Neural crest cell (in vitro differentiated cells): ENCODE results near the gene ZDHHC16. TPM values are rescaled to one million over a fixed set of nuclear protein-coding genes. Genes with fewer than 3 reads are reported as not detected.

ENCODE experiments used
- DNase-seq: peaks from one replicate; pipeline ENCODE4 v3.0.0; 2021; ENCODE audit warnings: low read depth, mixed read lengths, low spot score
- H3K27ac Mint-ChIP-seq: one replicate; pipeline ENCODE4 v1.8.0; 2021; ENCODE audit warnings: mild to moderate bottlenecking, mixed read lengths; ENCODE audit not compliant: unreplicated experiment
- H3K27me3 Mint-ChIP-seq: 2 replicates; pipeline ENCODE4 v1.8.0; 2021; ENCODE audit warnings: low read depth, mild to moderate bottlenecking, mixed read lengths
- H3K36me3 Mint-ChIP-seq: 2 replicates; pipeline ENCODE4 v1.8.0; 2021; ENCODE audit warnings: low read depth, mild to moderate bottlenecking, mixed read lengths
- H3K4me1 Mint-ChIP-seq: 2 replicates; pipeline ENCODE4 v1.8.0; 2021; ENCODE audit warnings: mixed read lengths
- H3K4me3 Mint-ChIP-seq: one replicate; pipeline ENCODE4 v1.8.0; 2021; ENCODE audit warnings: mild to moderate bottlenecking, mixed read lengths
- H3K9me3 Mint-ChIP-seq: 2 replicates; pipeline ENCODE4 v1.8.0; 2021; ENCODE audit warnings: mixed read lengths
- total RNA-seq: library from RNA; stranded (reverse); gene quantifications from 2 replicates; pipeline ENCODE4 v1.2.1, GENCODE V29; 2021
- TF ChIP-seq, protein P1 (sequence below): fragments of 200-600 bp; sonication (generic); conservative IDR thresholded peaks from 2 replicates; pipeline ENCODE4 v1.5.0; 2021; ENCODE audit warnings: antibody characterized with exemption, mild to moderate bottlenecking

ZDHHC16 gene
- total RNA-seq, 1 donor from 2014 or later, result 58.2 TPM

DNA sequence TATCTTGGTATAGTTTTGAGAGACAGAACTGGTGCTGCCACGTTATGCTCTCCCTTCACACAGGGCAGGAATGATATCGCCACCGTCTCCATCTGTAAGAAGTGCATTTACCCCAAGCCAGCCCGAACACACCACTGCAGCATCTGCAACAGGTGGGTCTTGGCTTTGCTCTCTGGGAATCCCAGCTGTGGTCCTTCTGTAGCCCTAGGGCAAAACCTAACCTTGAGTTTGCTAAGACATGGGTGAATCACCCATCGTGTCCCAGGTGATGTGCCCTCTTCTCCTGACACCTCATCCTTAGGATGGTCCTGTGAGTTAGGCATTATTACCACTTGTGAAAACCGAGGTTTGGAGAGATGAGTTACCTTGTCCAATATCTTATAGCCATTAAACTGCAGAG, 6.4 kb downstream of the ZDHHC16 start:
- no peaks in the 10 kb centered on the region for H3K9me3 Mint-ChIP-seq
- H3K36me3 Mint-ChIP-seq, result peaks cover 22% of the 10 kb centered on the region
- TF ChIP-seq, protein P1, sequence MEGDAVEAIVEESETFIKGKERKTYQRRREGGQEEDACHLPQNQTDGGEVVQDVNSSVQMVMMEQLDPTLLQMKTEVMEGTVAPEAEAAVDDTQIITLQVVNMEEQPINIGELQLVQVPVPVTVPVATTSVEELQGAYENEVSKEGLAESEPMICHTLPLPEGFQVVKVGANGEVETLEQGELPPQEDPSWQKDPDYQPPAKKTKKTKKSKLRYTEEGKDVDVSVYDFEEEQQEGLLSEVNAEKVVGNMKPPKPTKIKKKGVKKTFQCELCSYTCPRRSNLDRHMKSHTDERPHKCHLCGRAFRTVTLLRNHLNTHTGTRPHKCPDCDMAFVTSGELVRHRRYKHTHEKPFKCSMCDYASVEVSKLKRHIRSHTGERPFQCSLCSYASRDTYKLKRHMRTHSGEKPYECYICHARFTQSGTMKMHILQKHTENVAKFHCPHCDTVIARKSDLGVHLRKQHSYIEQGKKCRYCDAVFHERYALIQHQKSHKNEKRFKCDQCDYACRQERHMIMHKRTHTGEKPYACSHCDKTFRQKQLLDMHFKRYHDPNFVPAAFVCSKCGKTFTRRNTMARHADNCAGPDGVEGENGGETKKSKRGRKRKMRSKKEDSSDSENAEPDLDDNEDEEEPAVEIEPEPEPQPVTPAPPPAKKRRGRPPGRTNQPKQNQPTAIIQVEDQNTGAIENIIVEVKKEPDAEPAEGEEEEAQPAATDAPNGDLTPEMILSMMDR, result no peak
- no peak for DNase-seq
- peaks cover 23% of the 10 kb centered on the region for H3K4me1 Mint-ChIP-seq
- H3K4me3 Mint-ChIP-seq, result peak overlapping the region; percentile 10
- no peaks in the 10 kb centered on the region for H3K27me3 Mint-ChIP-seq
- H3K27ac Mint-ChIP-seq, result no peak overlapping the region

DNA sequence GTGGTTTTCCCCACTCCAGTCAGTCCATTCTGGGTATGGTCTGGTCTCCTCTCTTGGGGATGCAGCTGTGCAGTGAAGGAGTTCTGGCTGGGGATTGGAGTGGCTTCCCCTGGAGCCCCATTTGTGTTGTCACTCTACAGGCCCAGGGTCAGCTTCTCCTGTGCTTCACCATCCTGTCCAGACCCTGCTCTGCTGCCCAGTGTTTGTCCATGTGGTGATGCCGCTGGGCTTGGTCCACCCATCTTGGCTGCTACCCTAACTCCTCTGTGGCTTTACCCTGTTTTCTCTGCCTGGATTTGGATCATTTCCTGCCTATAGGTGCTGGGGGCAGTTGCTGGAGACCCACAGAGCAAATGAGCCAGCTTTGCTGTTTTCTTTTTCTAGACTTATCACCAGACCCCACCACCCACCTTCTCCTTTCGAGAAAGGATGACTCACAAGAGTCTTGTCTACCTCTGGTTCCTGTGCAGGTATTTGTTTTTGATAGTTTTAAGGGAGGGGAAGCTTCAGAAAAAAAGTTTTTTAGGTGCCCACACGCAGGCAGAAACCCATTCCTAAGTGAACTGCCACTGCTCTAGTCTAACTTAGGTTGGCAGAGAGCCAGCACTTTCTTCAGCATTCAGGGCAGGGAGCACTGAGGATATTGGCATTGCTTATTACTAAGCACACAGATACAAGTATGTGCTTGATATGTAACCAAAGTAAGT, 8.5 kb downstream of the ZDHHC16 start:
- Mint-ChIP-seq H3K27me3 (no peaks in the 10 kb centered on the region), H3K36me3 (peaks cover 33% of the 10 kb centered on the region), H3K27ac (no peak overlapping the region), H3K4me3 (peak overlapping the region; percentile 59), H3K9me3 (no peaks in the 10 kb centered on the region), H3K4me1 (peaks cover 10% of the 10 kb centered on the region)
- no peak for DNase-seq
- TF ChIP-seq, protein P1, result no peak

DNA sequence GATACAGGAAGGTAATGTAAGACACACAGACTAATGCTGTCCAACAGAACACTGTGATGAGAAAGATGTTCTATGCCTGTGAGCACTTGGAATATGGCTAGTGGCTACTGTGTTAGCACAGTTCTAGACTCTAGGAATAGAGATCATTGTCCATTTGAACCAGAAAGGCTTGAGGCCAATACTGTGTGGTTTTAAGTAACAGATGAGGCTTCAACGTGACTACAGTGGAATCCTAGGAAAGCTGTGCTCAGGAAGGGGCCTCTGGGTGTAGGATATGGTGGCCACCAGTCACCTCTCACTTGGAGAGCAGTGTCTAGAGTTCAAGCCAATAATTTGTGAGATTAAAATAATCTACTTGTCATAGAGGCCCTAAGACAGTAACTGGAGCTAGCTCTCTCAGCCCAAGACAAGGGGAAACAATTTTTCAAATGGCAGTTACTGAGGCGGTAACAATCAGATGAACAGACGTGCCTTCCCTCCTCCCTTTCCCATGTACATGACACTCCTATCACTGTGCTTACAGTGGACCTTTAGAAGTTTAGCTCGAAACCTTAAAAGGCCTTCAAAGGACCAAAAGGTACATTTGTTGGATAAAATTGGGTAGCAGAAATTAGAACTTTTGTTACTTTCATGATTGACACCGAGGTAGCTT, 10.2 kb downstream of the ZDHHC16 start:
- no peaks in the 10 kb centered on the region for H3K27me3 Mint-ChIP-seq
- TF ChIP-seq, protein P1, result no peak
- H3K4me1 Mint-ChIP-seq, result no peaks in the 10 kb centered on the region
- no peak overlapping the region for H3K27ac Mint-ChIP-seq
- H3K4me3 Mint-ChIP-seq, result no peak overlapping the region
- no peak for DNase-seq
- no peaks in the 10 kb centered on the region for H3K9me3 Mint-ChIP-seq
- H3K36me3 Mint-ChIP-seq, result peaks cover 23% of the 10 kb centered on the region

DNA sequence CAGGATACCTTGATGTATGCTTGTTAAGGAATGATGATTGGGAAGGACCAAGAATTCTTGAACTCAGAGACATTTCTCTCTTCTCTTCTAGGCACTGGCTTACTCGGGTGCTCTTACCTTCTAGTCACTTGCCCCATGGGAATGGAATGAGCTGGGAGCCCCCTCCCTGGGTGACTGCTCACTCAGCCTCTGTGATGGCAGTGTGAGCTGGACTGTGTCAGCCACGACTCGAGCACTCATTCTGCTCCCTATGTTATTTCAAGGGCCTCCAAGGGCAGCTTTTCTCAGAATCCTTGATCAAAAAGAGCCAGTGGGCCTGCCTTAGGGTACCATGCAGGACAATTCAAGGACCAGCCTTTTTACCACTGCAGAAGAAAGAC, 10.7 kb downstream of the ZDHHC16 start:
- peaks cover 23% of the 10 kb centered on the region for H3K36me3 Mint-ChIP-seq
- no peak overlapping the region for H3K27ac Mint-ChIP-seq
- DNase-seq, result no peak
- no peaks in the 10 kb centered on the region for H3K4me1 Mint-ChIP-seq
- TF ChIP-seq, protein P1, result no peak
- no peaks in the 10 kb centered on the region for H3K9me3 Mint-ChIP-seq
- no peak overlapping the region for H3K4me3 Mint-ChIP-seq
- no peaks in the 10 kb centered on the region for H3K27me3 Mint-ChIP-seq

DNA sequence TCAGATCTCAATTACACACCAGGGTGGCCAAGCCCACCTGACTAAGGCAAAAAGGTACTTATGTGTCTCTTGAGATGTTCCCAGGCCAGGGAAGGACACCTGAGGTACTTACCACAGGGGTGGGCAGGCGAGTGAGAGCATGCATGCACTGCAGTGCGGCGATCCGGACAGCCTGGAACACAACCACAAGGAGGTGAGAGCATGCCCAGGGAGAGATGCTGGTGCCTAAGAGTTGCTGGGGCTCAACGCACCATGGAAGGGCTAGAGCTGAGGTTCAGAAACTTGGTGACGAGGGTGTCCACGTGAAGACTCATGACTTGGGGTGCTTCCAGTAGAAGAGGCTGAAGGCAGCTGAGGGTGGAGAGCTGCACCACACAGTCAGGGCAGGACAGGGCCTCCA, 13.1 kb downstream of the ZDHHC16 start:
- no peak for DNase-seq
- H3K4me1 Mint-ChIP-seq, result no peaks in the 10 kb centered on the region
- no peaks in the 10 kb centered on the region for H3K9me3 Mint-ChIP-seq
- H3K36me3 Mint-ChIP-seq, result peaks cover 22% of the 10 kb centered on the region
- H3K4me3 Mint-ChIP-seq, result no peak overlapping the region
- TF ChIP-seq, protein P1, result no peak
- H3K27me3 Mint-ChIP-seq, result no peaks in the 10 kb centered on the region
- no peak overlapping the region for H3K27ac Mint-ChIP-seq
